Stimulated activated CD4-positive, alpha-beta T cell treated with anti-CD3 and anti-CD28 coated beads, Interleukin-15, amount 100 ng/mL, for 24 hours (primary cell): ENCODE measurements around the gene TMEM140.
"Not testable (repeated sequence)": the region's sequence is repeated elsewhere in the genome, so short reads cannot be mapped to it uniquely, and the experiment has no call there.

Experiments
- DNase-seq: peaks from one replicate; pipeline ENCODE4 v3.0.0-alpha.2; 2020

The TMEM140 gene

GRCh38 chr7:135197906-135198655 is 50.2 kb downstream of the TMEM140 start:
- no peak for DNase-seq

GRCh38 chr7:135199439-135199838 is 51.6 kb downstream of the TMEM140 start:
- DNase-seq = no peak

GRCh38 chr7:135200821-135201331 is 53.0 kb downstream of the TMEM140 start:
- no peak for DNase-seq

- no peak for DNase-seq
Measured at GRCh38 chr7:135201350-135201749, 53.5 kb downstream of the TMEM140 start.

- DNase-seq = no peak
Measured at GRCh38 chr7:135204341-135204749, 56.5 kb downstream of the TMEM140 start.

- no peak for DNase-seq
Measured at GRCh38 chr7:135204876-135205275, 57.0 kb downstream of the TMEM140 start.

GRCh38 chr7:135205850-135206249 is 58.0 kb downstream of the TMEM140 start:
- no peak for DNase-seq

GRCh38 chr7:135206941-135207391 is 59.1 kb downstream of the TMEM140 start:
- no peak for DNase-seq

GRCh38 chr7:135207406-135208101 is 59.7 kb downstream of the TMEM140 start:
- DNase-seq = no peak

GRCh38 chr7:135208102-135208793 is 60.4 kb downstream of the TMEM140 start:
- DNase-seq = no peak

- DNase-seq = no peak
Measured at GRCh38 chr7:135209225-135209834, 61.5 kb downstream of the TMEM140 start.

- DNase-seq = peak; percentile 23
Measured at GRCh38 chr7:135210888-135211178, 63.0 kb downstream of the TMEM140 start.

GRCh38 chr7:135211179-135211945 is 63.5 kb downstream of the TMEM140 start, which contains the start of gene WDR91:
Gene WDR91 (minus strand): TSS chr7:135211526. CDS start chr7:135211502, 24 bp downstream.
- peak; percentile 97 for DNase-seq

GRCh38 chr7:135211946-135212685 is 64.2 kb downstream of the TMEM140 start:
- DNase-seq = not testable (repeated sequence)

- DNase-seq = no peak
Measured at GRCh38 chr7:135213831-135214230, 66.0 kb downstream of the TMEM140 start.

- no peak for DNase-seq
Measured at GRCh38 chr7:135215180-135215579, 67.3 kb downstream of the TMEM140 start.

- DNase-seq = no peak
Measured at GRCh38 chr7:135215698-135216097, 67.8 kb downstream of the TMEM140 start.
